ENCODE results near the gene CACNB1.

The CACNB1 gene

DNA sequence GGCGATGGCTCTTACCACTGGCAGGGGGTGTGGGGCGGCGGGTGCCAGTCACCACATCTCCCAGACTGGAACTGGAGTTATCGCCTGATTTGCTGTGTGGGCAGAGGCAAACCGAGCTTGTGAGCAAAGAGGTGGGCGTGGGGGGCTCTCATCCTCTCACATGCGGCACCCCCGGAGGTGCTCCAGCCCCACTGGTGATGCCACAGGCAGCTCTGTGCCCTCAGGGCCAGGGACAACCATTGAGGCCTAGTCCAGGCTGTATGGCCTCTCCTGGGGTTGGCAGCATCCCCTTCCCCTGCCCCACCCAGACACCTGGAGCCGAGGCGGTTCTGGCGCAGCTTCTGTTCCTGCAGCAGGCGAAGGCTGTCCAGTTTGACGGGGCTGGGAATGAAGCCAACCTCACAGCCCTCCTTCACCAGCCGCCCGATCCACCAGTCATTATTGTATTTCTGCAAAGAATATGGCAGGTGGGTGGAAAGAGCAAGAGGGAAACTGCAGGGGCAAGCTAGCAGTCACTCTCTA lies 10.9 kb downstream of the CACNB1 start:
- no peak for DNase-seq (ENCODE audit: low read depth)
- no peak overlapping the region for H3K4me3 ChIP-seq (ENCODE audit: low read depth, low read length)
- no peak for TF ChIP-seq CTCF (conservative IDR thresholded peaks at IDR 0.05; ENCODE audit: low read depth, low read length)

GRCh38 chr17:39183720-39184119 lies 13.7 kb downstream of the CACNB1 start:
- no peak for DNase-seq (ENCODE audit: low read depth)
- TF ChIP-seq CTCF (conservative IDR thresholded peaks at IDR 0.05; ENCODE audit: low read depth, low read length): no peak
- H3K4me3 ChIP-seq (ENCODE audit: low read depth, low read length): no peak overlapping the region

- DNase-seq (ENCODE audit: low read depth): no peak
- TF ChIP-seq CTCF (conservative IDR thresholded peaks at IDR 0.05; ENCODE audit: low read depth, low read length): no peak
- H3K4me3 ChIP-seq (ENCODE audit: low read depth, low read length): no peak overlapping the region
These were observed 14.4 kb downstream of the CACNB1 start for GRCh38 chr17:39183045-39183444.

DNA sequence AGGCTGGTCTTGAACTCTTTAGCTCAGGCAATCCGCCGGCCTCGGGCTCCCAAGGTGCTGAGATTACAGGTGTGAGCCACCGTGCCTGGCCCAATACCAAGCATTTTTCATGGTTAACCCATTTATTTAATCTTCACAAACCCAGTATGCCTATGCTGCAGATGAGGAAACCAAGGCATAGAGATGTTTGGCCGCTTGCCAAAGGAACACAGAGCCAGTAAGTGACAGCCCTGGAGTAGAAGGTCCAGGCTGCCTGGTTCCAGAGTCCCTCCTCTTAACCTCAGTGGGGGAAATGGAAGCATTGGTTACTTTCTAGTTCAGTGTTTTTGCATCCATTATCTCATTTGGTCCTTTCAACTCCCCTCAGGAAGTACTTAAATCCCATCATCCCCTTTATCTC lies 16.2 kb downstream of the CACNB1 start:
- H3K4me3 ChIP-seq (ENCODE audit: low read depth, low read length): no peak overlapping the region

DNA sequence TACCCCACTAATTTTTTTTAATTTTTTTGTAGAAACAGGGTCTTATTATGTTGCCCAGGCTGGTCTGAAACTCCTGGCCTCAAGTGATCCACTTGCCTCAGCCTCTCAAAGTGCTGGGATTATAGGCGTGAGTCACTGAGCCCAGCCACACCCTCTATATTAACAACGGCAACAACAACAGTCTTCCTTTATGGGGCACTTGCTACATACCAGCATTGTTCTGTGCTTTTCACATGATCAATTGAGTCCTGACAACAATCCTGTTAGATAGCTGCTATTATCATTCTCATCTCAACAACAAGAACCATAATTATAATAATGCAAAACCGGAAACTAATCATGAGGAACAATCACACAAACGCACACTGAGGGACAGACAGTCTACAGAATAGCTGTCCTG lies 18.9 kb downstream of the CACNB1 start:
- DNase-seq (ENCODE audit: low read depth): no peak
- TF ChIP-seq CTCF (conservative IDR thresholded peaks at IDR 0.05; ENCODE audit: low read depth, low read length): no peak

More for the DNA sequence above, 16.2 kb downstream of the CACNB1 start:
- no peak for TF ChIP-seq CTCF (conservative IDR thresholded peaks at IDR 0.05; ENCODE audit: low read depth, low read length)
- DNase-seq (ENCODE audit: low read depth): no peak

DNA sequence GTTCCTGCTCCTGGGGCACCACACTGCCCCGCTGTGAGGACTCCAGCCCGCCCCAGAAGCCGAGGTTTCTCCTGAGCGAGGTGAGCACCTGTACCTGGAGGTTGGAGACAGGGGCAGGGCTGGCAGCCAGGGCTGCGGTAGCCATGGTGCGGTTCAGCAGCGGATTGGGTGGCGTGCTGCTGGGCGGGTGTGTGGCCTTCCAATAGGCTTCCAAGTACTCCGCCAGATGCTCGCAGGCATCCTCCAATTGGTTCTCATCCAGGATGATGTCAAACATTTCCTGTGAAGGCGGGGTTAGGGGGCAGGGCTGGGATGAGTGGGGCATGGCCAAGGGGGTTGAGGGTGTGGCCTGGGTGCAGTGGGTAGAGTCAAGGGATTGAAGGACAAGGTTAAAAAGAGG lies 20.2 kb downstream of the CACNB1 start:
- H3K4me3 ChIP-seq (ENCODE audit: low read depth, low read length): no peak overlapping the region
- DNase-seq (ENCODE audit: low read depth): no peak
- TF ChIP-seq CTCF (conservative IDR thresholded peaks at IDR 0.05; ENCODE audit: low read depth, low read length): no peak

More for the DNA sequence above, 18.9 kb downstream of the CACNB1 start:
- no peak overlapping the region for H3K4me3 ChIP-seq (ENCODE audit: low read depth, low read length)

GRCh38 chr17:39175695-39176093 lies 21.8 kb downstream of the CACNB1 start:
- no peak for DNase-seq (ENCODE audit: low read depth)
- no peak overlapping the region for H3K4me3 ChIP-seq (ENCODE audit: low read depth, low read length)
- no peak for TF ChIP-seq CTCF (conservative IDR thresholded peaks at IDR 0.05; ENCODE audit: low read depth, low read length)

All from choroid plexus epithelial cell (primary cell).